Measurements from ENCODE around the gene TRMT1. TPM values are rescaled to one million over a fixed set of nuclear protein-coding genes. Genes with fewer than 3 reads are reported as not detected.

The TRMT1 gene
- total RNA-seq, 1 experiment from 2014 or later = 106 TPM

DNA sequence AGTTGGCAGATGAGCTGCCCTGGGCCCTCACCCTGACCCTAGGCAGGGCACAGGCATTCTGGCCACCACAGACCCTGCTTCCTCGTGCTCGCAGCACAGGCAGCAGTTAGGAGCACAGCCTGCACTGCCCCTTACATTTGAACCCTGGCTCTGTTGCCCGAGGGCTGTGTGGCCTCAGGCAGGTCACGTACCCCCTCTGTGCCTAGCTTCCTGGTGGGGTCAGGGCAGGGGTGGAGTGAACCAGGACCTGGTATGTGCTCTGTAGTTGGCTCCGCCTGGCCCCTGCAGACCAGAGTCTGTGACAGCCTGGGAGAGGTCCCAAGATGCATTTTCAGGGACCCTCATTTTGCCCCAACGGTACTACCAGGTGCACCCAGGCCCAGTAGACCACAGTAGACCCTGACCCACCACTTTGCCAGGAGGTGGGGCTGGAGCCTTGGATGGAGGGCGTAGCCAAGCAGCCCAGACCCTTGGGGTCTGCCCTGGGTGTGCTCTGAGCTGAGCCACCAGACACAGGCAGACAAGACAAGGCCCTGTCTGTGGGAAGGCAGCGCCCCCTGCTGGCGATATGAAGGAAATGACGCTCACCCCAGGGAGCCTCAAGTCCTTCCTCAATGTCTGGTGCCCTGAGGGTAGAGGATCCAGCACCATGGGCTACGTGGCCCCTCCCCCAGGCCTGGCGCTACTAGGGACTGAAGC, 23.0 kb downstream of the TRMT1 start (continued):
- TF ChIP-seq ETV6 (CRISPR knock-in tag; IDR thresholded peaks at IDR 0.05) (no peak), RORB (CRISPR knock-in tag; IDR thresholded peaks at IDR 0.05) (no peak), GTF2I (CRISPR knock-in tag; conservative IDR thresholded peaks at IDR 0.05) (0 out of 2 replicates have a peak, but pooled peaks have one; percentile 33), MYBL2 (CRISPR knock-in tag; IDR thresholded peaks at IDR 0.05) (no peak), GRHL2 (CRISPR knock-in tag; IDR thresholded peaks at IDR 0.05; ENCODE audit: insufficient replicate concordance, severe bottlenecking) (no peak), NFATC4 (CRISPR knock-in tag; IDR thresholded peaks at IDR 0.05) (no peak)
- TF ChIP-seq, protein P1, sequence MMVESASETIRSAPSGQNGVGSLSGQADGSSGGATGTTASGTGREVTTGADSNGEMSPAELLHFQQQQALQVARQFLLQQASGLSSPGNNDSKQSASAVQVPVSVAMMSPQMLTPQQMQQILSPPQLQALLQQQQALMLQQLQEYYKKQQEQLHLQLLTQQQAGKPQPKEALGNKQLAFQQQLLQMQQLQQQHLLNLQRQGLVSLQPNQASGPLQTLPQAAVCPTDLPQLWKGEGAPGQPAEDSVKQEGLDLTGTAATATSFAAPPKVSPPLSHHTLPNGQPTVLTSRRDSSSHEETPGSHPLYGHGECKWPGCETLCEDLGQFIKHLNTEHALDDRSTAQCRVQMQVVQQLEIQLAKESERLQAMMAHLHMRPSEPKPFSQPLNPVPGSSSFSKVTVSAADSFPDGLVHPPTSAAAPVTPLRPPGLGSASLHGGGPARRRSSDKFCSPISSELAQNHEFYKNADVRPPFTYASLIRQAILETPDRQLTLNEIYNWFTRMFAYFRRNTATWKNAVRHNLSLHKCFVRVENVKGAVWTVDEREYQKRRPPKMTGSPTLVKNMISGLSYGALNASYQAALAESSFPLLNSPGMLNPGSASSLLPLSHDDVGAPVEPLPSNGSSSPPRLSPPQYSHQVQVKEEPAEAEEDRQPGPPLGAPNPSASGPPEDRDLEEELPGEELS (CRISPR knock-in tag; IDR thresholded peaks at IDR 0.05) = no peak
- TF ChIP-seq, protein P2, sequence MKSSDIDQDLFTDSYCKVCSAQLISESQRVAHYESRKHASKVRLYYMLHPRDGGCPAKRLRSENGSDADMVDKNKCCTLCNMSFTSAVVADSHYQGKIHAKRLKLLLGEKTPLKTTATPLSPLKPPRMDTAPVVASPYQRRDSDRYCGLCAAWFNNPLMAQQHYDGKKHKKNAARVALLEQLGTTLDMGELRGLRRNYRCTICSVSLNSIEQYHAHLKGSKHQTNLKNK (CRISPR knock-in tag; IDR thresholded peaks at IDR 0.05) = no peak
- TF ChIP-seq, protein P3, sequence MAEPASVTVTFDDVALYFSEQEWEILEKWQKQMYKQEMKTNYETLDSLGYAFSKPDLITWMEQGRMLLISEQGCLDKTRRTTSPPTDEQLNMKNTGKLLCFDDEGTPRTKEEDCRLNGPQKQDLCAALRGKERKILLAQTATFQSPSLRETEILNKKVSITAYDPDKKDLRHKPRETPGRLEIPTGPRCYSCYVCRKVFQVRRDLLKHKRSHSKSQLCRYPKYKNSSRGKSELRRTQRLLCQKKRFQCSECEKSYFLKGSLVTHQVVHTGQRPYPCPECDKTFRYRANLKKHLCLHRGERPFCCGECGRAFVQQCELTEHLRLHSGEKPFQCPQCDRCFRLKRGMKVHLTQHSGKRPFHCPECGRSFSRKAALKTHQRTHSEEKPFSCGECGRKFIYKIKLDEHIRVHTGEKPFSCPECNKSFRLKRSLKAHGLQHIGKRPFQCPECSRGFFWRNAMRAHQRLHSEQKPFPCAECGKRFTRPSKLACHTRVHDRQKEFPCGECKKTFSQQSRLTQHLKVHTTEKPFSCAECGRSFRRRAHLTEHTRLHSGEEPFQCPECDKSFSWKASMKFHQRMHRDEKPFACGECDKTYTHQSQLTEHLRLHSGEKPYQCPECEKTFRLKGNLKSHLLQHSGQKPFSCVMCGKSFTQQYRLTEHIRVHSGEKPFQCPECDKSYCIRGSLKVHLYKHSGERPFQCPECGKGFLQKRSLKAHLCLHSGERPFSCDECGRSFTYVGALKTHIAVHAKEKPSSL (CRISPR knock-in tag; conservative IDR thresholded peaks at IDR 0.05) = no peak

DNA sequence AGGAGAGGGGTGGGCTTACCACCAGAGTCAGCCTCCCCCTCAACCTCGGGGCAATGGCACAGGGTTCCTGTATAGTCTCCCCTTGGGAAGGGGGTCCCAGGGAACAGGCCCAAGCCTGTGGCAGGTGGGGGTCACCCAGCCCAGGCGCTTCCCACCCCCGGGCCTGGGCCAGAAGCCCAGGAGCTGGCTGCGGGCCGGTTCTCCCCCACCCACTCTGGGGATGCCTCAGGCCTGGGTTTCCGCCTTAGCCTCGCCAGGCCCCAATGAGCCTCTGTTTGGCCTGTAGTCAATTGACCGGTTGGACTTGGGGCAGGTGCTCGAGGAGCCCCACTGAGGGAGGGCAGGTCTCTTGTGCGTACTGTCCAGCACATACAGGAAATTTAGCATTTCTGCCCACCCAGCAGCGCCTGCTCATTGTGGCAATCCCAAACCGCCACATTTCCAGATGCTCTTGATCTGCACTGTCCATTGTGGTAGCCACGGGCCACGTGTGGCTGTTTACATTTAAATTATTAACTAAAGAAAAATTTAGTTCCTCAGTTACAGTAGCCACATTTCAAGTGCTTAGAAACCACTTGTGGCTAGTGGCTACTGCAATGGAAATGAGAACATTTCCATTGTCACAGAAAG, 23.8 kb downstream of the TRMT1 start:
- TF ChIP-seq NR2C2 (CRISPR knock-in tag; IDR thresholded peaks at IDR 0.05) = no peak
- TF ChIP-seq, protein P4, sequence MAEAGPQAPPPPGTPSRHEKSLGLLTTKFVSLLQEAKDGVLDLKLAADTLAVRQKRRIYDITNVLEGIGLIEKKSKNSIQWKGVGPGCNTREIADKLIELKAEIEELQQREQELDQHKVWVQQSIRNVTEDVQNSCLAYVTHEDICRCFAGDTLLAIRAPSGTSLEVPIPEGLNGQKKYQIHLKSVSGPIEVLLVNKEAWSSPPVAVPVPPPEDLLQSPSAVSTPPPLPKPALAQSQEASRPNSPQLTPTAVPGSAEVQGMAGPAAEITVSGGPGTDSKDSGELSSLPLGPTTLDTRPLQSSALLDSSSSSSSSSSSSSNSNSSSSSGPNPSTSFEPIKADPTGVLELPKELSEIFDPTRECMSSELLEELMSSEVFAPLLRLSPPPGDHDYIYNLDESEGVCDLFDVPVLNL (CRISPR knock-in tag; IDR thresholded peaks at IDR 0.05; ENCODE audit: borderline replicate concordance, low read depth) = no peak
- TF ChIP-seq FOXK1 (CRISPR knock-in tag; IDR thresholded peaks at IDR 0.05) = no peak
- TF ChIP-seq, protein P5, sequence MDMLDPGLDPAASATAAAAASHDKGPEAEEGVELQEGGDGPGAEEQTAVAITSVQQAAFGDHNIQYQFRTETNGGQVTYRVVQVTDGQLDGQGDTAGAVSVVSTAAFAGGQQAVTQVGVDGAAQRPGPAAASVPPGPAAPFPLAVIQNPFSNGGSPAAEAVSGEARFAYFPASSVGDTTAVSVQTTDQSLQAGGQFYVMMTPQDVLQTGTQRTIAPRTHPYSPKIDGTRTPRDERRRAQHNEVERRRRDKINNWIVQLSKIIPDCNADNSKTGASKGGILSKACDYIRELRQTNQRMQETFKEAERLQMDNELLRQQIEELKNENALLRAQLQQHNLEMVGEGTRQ (CRISPR knock-in tag; IDR thresholded peaks at IDR 0.05) = no peak
- TF ChIP-seq ZNF416 (CRISPR knock-in tag; IDR thresholded peaks at IDR 0.05) = no peak
- no peak for TF ChIP-seq ZNF396 (CRISPR knock-in tag; IDR thresholded peaks at IDR 0.05; ENCODE audit: borderline replicate concordance)
- TF ChIP-seq RORB (CRISPR knock-in tag; IDR thresholded peaks at IDR 0.05) = no peak
- no peak for TF ChIP-seq TEAD1 (CRISPR knock-in tag; IDR thresholded peaks at IDR 0.05)
- TF ChIP-seq ZNF138 (CRISPR knock-in tag; conservative IDR thresholded peaks at IDR 0.05) = no peak
- TF ChIP-seq, protein P6, sequence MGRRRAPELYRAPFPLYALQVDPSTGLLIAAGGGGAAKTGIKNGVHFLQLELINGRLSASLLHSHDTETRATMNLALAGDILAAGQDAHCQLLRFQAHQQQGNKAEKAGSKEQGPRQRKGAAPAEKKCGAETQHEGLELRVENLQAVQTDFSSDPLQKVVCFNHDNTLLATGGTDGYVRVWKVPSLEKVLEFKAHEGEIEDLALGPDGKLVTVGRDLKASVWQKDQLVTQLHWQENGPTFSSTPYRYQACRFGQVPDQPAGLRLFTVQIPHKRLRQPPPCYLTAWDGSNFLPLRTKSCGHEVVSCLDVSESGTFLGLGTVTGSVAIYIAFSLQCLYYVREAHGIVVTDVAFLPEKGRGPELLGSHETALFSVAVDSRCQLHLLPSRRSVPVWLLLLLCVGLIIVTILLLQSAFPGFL (CRISPR knock-in tag; IDR thresholded peaks at IDR 0.05; ENCODE audit: borderline replicate concordance) = no peak
- no peak for TF ChIP-seq JUN (CRISPR knock-in tag; IDR thresholded peaks at IDR 0.05)
- TF ChIP-seq, protein P2 (CRISPR knock-in tag; IDR thresholded peaks at IDR 0.05) = no peak
- TF ChIP-seq RELA (CRISPR knock-in tag; IDR thresholded peaks at IDR 0.05; ENCODE audit: borderline replicate concordance) = no peak
- ATAC-seq (no peak), DNase-seq (ENCODE audit: low spot score) (no peak)
- ChIA-PET POLR2A (no interaction called here), CTCF (interaction anchor here (0.9 to 9.2 kb wide), 21 partner anchors 8 to 127 kb away, joined by 3 to 276 read pairs (median 13); partner anchors contain the start of genes NACC1 and TRMT1)
- Mint-ChIP-seq H3K27ac (no peak overlapping the region), H3K27me3 (ENCODE audit: low read depth) (peaks cover 44% of the 10 kb centered on the region), H3K36me3 (no peaks in the 10 kb centered on the region), H3K4me1 (peaks cover 39% of the 10 kb centered on the region), H3K9me3 (no peaks in the 10 kb centered on the region), H3K4me3 (no peak overlapping the region)

All from WTC11 (cell line).